SW 1271 (cell line): ENCODE data around the gene SH3PXD2A.

Source experiments
- DNase-seq, 2 experiments: peaks; one replicate each; lab custom pipeline; 2025; lab: John Stamatoyannopoulos, UW

Gene SH3PXD2A

DNA sequence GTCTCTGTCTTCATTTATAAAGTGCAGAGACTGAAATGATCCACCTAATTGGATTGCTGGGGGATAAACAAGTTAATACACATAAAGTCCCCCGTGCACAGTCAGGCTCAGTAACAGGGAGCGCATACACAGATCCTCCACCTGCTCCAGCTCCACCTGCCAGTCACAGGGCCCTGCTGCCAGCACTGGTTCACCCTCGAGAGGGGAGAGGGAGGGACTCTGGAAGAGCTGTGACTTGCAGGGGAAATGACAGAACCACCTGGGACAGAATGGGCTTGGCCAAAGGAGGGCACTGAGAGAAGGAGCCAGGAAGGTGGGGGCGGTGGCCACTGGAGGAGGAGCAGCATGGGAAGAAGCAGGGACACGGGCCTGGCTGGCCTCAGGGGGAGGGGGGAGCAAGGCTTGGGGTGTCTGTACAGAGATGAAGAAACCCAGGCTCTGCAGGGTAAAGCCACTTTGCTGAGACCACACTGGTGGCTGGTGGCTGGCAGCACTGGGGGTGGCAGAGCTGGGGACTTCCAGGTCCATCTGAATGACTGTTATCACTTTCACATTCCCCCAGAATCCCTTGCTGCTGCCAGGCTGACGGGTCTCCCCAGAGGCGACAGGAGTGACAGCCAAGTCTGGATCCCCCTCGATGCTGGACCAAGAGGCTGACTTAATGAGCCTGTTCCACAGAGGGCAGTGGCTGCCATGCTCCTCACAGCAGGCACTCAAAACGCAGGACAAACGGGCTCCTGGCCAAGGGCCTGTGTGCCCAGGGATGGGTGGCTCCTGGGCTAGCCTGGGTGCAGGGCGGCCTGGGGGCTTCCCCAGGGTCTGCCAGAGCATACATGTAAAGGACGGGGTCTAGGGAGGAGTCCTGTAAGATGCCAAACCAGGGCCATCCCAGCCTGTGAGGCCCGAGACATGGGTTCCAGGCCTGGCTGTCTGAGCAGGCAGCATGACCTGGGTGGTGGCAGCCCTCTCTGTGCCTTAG, 151.1 kb downstream of the SH3PXD2A start:
- DNase-seq: no peak

DNA sequence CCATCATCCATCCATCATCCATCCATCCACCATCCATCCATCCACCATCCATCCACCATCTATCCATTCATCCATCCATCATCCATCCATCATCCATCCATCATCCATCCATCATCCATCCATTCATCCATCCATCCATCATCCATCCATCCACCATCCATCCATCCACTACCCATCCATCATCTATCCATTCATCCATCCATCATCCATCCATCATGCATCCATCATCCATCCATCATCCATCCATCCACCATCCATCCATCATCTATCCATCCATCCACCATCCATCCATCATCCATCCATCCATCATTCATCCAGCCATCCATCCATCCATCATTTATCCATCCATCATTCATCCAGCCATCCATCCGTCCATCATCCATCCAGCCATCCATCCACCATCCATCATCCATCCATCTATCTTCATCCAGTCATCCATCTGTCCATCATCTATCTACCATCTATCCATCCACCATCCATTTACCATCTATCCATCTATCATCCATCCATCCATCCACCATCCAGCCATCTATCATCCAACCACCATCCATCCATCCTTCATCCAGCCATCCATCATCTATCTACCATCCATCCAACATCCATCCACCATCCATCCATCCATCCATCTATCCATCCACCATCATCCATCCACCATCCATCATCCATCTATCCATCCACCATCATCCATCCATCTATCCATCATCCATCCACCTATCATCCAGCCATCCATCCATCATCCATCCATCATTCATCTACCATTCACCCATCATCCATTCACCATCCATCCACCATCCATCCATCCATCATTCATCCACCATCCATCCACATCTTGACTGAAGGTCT, 153.8 kb downstream of the SH3PXD2A start:
- no peak for DNase-seq

- no peak for DNase-seq
Measured at GRCh38 chr10:103700436-103700715, 155.0 kb downstream of the SH3PXD2A start.

GRCh38 chr10:103699611-103700435, 155.6 kb downstream of the SH3PXD2A start:
- no peak for DNase-seq

- no peak for DNase-seq
Measured at GRCh38 chr10:103698266-103698665, 157.1 kb downstream of the SH3PXD2A start.

DNA sequence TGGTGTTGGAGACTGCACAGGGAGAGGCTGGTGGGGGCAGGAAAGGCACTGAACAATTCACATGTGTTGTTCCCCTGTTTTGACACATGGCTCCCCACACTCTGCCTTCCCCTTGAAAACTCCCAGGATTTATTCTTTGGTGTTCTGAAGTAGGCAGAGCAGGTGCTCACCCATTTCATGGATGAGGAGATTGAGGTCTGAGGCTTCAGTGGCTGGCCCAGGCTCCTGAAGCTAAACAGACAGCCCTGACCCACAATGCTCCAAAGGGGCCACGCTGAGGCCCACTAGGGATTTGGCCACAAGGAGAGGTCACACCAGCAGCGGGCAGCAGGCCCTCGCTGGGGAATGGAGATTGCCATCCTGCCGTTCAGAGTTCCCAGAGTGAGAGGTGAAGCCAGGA, 157.6 kb downstream of the SH3PXD2A start:
- no peak for DNase-seq

GRCh38 chr10:103696411-103697145, 158.8 kb downstream of the SH3PXD2A start:
- peak; percentile 21 to 51 for DNase-seq

DNA sequence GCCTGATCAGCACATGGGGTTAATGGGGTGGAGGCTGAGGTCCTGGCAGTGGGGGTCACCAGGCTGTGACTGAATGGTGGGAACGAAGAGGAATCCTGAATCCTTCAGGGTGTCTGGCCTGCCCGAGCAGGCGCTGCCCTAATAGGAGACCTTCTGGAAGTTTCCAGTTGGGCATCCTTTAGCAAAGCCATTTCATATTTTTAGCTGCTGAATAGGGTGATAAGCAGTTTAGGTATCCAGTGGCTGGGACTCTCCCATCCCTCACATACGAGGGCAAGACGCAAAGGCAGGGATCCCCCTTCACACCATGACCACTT, 159.3 kb downstream of the SH3PXD2A start:
- DNase-seq: no peak

GRCh38 chr10:103695584-103696005, 159.8 kb downstream of the SH3PXD2A start:
- DNase-seq: no peak

DNA sequence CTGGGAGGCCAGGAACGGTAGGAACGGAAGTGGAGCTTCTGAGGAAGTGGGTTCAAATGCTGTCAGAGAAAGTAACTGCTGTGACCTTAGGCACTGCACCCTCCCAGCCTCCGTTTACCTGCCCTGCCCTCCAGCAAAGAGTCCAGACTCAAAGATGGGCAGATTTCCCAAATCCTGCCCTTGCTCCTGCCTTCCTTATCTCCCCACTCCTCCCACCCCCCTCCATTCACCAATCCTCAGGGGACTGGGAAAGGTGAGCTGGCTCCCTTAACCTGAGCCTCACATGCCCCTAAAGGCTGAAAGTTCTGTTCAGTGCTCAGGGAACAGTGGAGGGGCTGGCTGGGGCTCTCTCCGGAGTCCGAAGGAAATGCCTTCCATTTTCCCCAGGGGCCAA, 161.6 kb downstream of the SH3PXD2A start:
- no peak for DNase-seq

- no peak for DNase-seq
Measured at GRCh38 chr10:103692952-103693811, 162.2 kb downstream of the SH3PXD2A start.

DNA sequence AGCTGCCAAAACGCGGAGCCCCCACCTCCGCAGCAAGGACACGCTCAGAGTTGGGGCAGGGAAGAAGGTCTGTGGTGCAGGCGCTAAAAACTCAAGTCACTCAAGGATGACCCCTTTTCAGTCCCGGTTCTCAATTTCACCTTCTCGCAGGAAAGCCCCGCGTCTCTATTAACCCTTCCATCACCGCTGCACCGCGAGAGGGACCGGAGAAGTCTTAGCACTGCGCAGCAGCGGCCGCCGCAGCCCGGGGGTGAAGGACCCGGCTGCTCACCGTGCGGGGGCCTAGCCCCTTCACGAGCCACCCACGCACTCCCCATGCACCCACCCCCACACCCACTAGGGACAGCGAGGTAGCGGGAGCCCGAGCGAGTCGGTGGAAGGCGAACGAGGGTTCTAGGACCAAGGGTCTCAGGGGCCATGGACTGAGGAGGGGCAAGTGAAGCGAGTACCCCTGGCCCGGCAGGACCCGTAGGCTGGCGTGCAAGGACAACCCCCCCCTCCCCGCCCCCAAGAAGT, 162.9 kb downstream of the SH3PXD2A start:
- no peak for DNase-seq

GRCh38 chr10:103691723-103692435, 163.5 kb downstream of the SH3PXD2A start:
- no peak for DNase-seq

DNA sequence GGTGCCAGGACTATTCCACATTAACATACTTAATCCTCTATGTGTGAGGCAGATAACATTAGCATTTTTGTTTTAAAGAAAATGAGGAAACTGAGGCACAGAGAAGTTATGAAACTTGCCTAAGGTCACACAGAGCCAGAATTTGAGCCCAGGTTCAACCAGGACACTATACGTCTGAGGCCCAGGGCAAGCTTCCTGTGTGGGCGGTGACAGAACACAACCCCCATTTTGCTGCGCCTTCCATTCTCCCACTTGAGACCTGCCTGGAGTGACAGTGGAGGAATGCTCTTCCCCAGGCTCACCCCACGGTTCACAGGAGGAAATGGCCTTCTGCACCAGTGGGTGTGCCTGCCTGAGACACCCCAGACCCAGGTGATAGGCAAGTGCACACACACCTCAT, 164.1 kb downstream of the SH3PXD2A start:
- no peak for DNase-seq

GRCh38 chr10:103690281-103690680, 165.1 kb downstream of the SH3PXD2A start:
- no peak for DNase-seq

DNA sequence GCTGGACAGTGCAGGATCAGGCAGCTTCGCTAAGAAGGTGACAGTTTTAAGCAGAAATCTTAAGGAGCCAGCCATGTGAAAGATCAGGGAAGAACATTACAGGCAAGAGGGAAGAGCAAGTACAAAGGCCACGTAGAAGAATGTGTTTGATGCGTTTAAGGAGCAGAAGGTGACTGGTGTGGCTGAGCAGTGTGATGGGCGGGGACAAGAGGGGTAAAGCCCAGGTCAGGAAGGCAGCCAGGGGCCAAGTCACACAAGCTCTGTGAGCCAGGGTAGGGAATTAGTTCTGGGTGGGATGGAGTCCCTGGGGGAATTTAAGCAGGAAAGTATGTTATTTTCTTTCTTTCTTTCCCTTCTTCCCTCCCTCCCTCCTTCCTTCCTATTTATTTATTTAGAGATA, 166.9 kb downstream of the SH3PXD2A start:
- no peak for DNase-seq

- no peak for DNase-seq
Measured at GRCh38 chr10:103687718-103688117, 167.7 kb downstream of the SH3PXD2A start.

- no peak for DNase-seq
Measured at GRCh38 chr10:103687172-103687571, 168.2 kb downstream of the SH3PXD2A start.

GRCh38 chr10:103685880-103686669, 169.3 kb downstream of the SH3PXD2A start:
- peak in 1 of 2 experiments; percentile 22 for DNase-seq
